ENCODE results near the gene TNFSF15. TPM values are rescaled to one million over a fixed set of nuclear protein-coding genes. Genes with fewer than 3 reads are reported as not detected.

Gene TNFSF15
- total RNA-seq, 2 experiments from 2014 or later, result not detected

- intact Hi-C loops (cut with DNase I, micrococcal nuclease), result no loop called here
- DNase-seq (no peak), ATAC-seq (ENCODE audit: poor library complexity) (no peak)
- H3K4me1 Mint-ChIP-seq (ENCODE audit: low read depth), result no peaks in the 10 kb centered on the region
- Histone ChIP-seq H3K27ac (ENCODE audit: low read depth in 1 of 2, low read length in 2 of 2) (no peak overlapping the region), H3K27me3 (ENCODE audit: control insufficient read depth in 1 of 2, insufficient read depth in 2 of 2, low read length in 2 of 2) (no peaks in the 10 kb centered on the region), H3K4me3 (ENCODE audit: low read length) (no peak overlapping the region), H3K4me1 (ENCODE audit: insufficient read depth, low read length) (no peaks in the 10 kb centered on the region), H3K36me3 (ENCODE audit: insufficient read depth, low read length) (no peaks in the 10 kb centered on the region), H3K9me3 (ENCODE audit: control insufficient read depth in 1 of 2, insufficient read depth in 1 of 2, low read length in 2 of 2) (no peaks in the 10 kb centered on the region)
- TF ChIP-seq CTCF (IDR thresholded peaks at IDR 0.05), result no peak
- H3K9me3 Mint-ChIP-seq, result no peaks in the 10 kb centered on the region
- H3K27ac Mint-ChIP-seq, result no peak overlapping the region
- ChIA-PET POLR2A (no interaction called here), CTCF (no interaction called here)
- no peak overlapping the region for H3K4me3 Mint-ChIP-seq
- no peaks in the 10 kb centered on the region for H3K27me3 Mint-ChIP-seq
- no peaks in the 10 kb centered on the region for H3K36me3 Mint-ChIP-seq (ENCODE audit: low read depth)
Measured at GRCh38 chr9:114787214-114787613, 18.6 kb downstream of the TNFSF15 start.

- no peak for TF ChIP-seq CTCF (IDR thresholded peaks at IDR 0.05)
- no peaks in the 10 kb centered on the region for H3K9me3 ChIP-seq (ENCODE audit: control insufficient read depth in 1 of 2, insufficient read depth in 1 of 2, low read length in 2 of 2)
- H3K4me3 ChIP-seq (ENCODE audit: low read length), result no peak overlapping the region
- DNase-seq (no peak), ATAC-seq (ENCODE audit: poor library complexity) (no peak)
- ChIA-PET POLR2A (no interaction called here), CTCF (no interaction called here)
- Mint-ChIP-seq H3K4me1 (ENCODE audit: low read depth) (no peaks in the 10 kb centered on the region), H3K9me3 (no peaks in the 10 kb centered on the region), H3K27me3 (no peaks in the 10 kb centered on the region), H3K4me3 (no peak overlapping the region), H3K36me3 (ENCODE audit: low read depth) (no peaks in the 10 kb centered on the region), H3K27ac (no peak overlapping the region)
- no peaks in the 10 kb centered on the region for H3K27me3 ChIP-seq (ENCODE audit: control insufficient read depth in 1 of 2, insufficient read depth in 2 of 2, low read length in 2 of 2)
- H3K27ac ChIP-seq (ENCODE audit: low read depth in 1 of 2, low read length in 2 of 2), result no peak overlapping the region
- intact Hi-C loops (cut with DNase I, micrococcal nuclease), result no loop called here
- H3K4me1 ChIP-seq (ENCODE audit: insufficient read depth, low read length), result no peaks in the 10 kb centered on the region
- no peaks in the 10 kb centered on the region for H3K36me3 ChIP-seq (ENCODE audit: insufficient read depth, low read length)
Measured at GRCh38 chr9:114785866-114786650, 19.8 kb downstream of the TNFSF15 start.

- H3K27ac Mint-ChIP-seq, result no peak overlapping the region
Measured at GRCh38 chr9:114784721-114785279, 21.0 kb downstream of the TNFSF15 start.

More at GRCh38 chr9:114784721-114785279, 21.0 kb downstream of the TNFSF15 start:
- Histone ChIP-seq H3K36me3 (ENCODE audit: insufficient read depth, low read length) (no peaks in the 10 kb centered on the region), H3K9me3 (ENCODE audit: control insufficient read depth in 1 of 2, insufficient read depth in 1 of 2, low read length in 2 of 2) (no peaks in the 10 kb centered on the region), H3K27ac (ENCODE audit: low read depth in 1 of 2, low read length in 2 of 2) (no peak overlapping the region), H3K4me1 (ENCODE audit: insufficient read depth, low read length) (no peaks in the 10 kb centered on the region), H3K27me3 (ENCODE audit: control insufficient read depth in 1 of 2, insufficient read depth in 2 of 2, low read length in 2 of 2) (no peaks in the 10 kb centered on the region), H3K4me3 (ENCODE audit: low read length) (no peak overlapping the region)
- no peak overlapping the region for H3K4me3 Mint-ChIP-seq
- no peaks in the 10 kb centered on the region for H3K4me1 Mint-ChIP-seq (ENCODE audit: low read depth)
- H3K36me3 Mint-ChIP-seq (ENCODE audit: low read depth), result no peaks in the 10 kb centered on the region
- TF ChIP-seq CTCF (IDR thresholded peaks at IDR 0.05), result no peak
- intact Hi-C loops (cut with DNase I, micrococcal nuclease), result no loop called here
- ATAC-seq (ENCODE audit: poor library complexity), result no peak
- H3K9me3 Mint-ChIP-seq, result no peaks in the 10 kb centered on the region
- no peak for DNase-seq
- ChIA-PET CTCF (no interaction called here), POLR2A (no interaction called here)
- no peaks in the 10 kb centered on the region for H3K27me3 Mint-ChIP-seq
